Measurements from ENCODE around the gene CNIH1.
A peak's percentile ranks its signal among the peaks of the same experiment; 100 is the strongest.

Gene CNIH1

DNA sequence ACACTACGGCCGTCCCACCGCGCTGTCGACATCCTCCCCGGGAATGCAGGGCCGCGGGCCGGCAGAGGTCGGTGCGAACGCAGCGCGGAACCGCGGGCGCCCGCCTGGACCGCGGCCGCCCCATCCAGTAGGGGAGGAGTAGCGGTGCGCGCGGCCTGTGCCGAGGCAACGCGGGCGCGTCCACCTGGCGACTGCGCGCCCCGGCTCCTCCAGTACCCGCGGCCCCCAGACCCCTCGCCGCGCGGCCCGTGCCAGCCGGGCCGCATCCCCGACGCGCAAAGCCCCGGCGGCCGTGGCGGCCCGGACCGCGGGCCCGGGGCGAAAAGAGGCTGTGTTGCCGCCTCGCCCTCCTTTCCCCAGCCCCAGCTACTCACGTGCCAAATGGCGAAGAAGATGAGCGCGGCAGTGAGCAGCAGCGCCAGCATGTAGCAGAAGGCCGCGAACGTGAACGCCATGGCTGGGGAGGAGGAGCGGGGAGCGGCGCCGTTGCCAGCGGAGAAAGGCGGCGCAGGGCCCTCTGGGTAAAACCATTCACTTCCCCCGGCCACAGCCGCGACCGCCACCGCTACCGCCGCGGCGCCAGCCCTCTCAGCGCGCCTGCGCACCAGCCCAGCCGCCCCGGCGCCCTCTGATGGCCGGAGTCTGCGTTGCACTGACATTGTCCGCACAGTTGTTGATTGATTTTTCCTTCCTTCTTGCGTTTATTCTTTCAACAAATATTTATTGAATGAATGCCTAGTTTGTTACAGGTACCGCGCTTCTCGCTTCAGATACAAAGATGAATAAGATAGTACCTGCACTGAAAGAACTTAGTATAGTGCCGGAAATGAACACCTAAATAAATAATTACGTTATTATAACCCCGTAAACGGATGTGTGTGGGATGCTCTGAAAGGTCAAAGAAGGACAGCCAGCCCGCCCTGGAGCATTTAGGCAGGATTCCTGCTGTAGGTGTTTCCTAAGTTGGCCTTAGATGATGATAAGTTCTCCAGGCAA lies at the start of gene CNIH1:
TSS of gene CNIH1 (minus strand) at position 502 of the 996 bp plus-strand sequence. CDS start at position 455, 47 bp downstream.
- peak within 1 kb of the TSS; percentile 98 for H3K27ac ChIP-seq
- TF ChIP-seq, protein P1, sequence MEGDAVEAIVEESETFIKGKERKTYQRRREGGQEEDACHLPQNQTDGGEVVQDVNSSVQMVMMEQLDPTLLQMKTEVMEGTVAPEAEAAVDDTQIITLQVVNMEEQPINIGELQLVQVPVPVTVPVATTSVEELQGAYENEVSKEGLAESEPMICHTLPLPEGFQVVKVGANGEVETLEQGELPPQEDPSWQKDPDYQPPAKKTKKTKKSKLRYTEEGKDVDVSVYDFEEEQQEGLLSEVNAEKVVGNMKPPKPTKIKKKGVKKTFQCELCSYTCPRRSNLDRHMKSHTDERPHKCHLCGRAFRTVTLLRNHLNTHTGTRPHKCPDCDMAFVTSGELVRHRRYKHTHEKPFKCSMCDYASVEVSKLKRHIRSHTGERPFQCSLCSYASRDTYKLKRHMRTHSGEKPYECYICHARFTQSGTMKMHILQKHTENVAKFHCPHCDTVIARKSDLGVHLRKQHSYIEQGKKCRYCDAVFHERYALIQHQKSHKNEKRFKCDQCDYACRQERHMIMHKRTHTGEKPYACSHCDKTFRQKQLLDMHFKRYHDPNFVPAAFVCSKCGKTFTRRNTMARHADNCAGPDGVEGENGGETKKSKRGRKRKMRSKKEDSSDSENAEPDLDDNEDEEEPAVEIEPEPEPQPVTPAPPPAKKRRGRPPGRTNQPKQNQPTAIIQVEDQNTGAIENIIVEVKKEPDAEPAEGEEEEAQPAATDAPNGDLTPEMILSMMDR (IDR thresholded peaks at IDR 0.05), result peak; percentile 98
- 0 out of 2 replicates have a peak, but pooled peaks have one; percentile 65 for TF ChIP-seq ZFX (IDR thresholded peaks at IDR 0.05; ENCODE audit: borderline replicate concordance)

DNA sequence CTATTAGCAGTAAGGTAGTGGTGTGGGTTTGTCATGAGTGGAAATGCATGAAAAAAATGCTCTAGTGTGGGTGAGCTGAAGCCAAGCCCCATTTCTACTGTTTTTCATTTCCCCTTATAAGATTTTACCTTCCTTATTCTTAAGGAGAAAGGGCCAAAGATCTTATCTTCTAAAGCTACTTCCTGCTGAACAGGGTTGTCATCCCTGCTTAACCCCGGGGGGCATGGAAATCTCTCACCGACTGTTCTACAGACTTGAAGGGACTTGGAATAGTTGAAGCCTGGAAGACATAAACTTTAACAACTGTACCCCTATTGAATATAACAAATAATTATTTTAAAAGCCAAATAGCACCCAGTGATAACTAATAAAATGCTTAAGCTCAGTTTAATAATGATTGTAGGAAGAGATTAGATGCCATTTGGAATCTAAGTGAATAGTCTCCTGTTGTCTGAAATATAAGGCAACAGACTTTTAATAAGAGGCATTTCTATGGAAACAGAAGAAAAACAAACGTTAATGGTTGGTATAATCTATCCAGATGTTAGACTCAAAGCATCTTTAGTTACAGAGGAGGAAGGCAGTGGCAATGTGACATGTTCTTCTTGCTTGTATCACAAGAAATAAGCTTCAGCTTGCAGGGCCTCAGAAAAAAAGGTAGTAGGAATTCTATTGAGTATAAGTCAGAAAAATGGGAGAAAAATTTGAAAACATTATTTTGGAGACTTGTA lies 49.4 kb upstream of the CNIH1 start:
- H3K27ac ChIP-seq, result peak overlapping the region; percentile 96
- TF ChIP-seq, protein P1 (IDR thresholded peaks at IDR 0.05), result no peak
- no peak for TF ChIP-seq ZFX (IDR thresholded peaks at IDR 0.05; ENCODE audit: borderline replicate concordance)

DNA sequence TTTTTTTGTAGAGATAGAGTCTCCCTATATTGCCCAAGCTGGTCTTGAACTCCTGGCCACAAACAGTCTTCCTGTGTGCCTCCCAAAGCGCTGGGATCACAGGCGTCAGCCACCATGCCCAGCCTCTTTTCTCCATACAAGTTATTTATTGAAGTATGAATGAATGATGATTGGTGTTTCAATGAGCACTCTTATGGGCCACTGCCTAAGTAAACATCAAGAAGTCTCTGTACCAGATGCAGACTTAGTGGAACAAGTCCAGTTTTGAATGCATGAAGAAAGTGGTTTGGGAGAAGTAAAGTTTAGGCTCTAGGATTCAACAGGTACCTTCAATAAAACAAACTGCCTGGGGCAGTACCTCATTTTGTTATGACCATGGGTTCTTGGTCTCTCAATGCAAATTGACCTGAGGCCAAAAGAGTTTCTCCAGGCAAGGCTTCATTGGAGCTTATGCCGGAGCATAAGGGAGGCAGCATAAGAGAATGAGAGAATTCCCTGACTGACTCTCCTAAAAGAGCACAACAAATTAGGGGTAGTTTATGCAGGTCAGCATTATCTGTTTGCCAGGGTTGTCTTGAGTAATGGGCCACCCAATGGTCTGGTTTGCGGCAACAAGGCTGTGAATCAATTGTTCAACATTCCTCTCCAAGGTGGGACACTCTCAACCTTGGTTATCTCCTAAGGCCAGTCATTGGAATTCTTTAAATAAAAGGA lies 48.7 kb upstream of the CNIH1 start:
- TF ChIP-seq, protein P1 (IDR thresholded peaks at IDR 0.05), result no peak
- no peak for TF ChIP-seq ZFX (IDR thresholded peaks at IDR 0.05; ENCODE audit: borderline replicate concordance)
- peak overlapping the region; percentile 96 for H3K27ac ChIP-seq

DNA sequence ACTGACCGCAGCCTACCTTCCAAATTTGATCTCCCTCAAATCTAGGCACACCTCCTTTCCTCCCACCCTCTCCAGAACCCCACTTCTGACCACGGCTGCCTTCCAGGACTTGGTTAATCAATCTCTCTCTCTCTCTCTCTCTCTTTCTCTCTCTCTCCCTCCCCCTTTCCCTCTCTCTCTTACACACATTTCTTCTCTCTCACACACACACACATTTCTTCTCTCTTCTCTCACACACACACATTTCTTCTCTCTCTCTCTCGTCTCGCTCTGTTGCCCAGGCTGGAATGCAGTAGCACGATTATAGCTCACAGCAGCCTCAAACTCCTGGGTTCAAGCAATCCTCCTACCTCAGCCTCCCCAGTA lies 48.1 kb upstream of the CNIH1 start:
- peak overlapping the region; percentile 96 for H3K27ac ChIP-seq
- TF ChIP-seq, protein P1 (IDR thresholded peaks at IDR 0.05), result 0 out of 2 replicates have a peak, but pooled peaks have one; percentile 3
- no peak for TF ChIP-seq ZFX (IDR thresholded peaks at IDR 0.05; ENCODE audit: borderline replicate concordance)

DNA sequence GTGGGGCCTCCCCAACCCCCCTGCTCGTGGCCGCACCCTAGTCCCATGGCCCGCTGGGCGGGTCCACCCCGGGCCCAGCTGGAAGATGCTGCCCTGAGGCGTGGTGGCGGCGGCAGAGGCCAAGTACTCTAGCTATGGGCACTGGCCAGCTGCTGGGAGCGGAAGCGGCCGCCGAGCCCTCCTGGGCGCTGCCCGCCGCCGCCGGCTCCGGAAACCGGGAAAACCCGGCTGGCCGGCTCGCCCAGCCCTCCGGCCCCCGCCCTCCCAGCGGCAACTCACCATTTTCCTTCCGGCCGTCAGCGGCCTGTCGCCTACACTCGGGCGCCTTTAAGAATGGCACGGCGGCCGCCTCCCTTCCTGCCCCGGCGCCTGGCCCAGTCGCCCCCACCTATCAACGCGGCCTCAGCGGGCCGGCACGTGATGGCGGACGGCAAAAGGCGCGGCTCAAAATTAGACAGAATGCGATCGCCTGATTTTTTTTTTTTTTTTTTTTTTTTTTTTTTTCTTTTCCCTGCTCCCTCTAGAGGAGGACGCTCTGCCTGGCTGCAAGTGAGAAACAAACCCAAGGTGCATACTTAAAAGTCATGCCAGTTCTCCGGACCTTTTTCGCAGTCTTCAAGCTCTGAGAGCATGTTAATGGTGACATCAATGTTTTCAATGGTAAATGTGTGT lies 47.6 kb upstream of the CNIH1 start, which contains the start of gene GMFB:
TSS of gene GMFB (minus strand) at position 335 of the 672 bp plus-strand sequence. CDS start at position 282, 53 bp downstream.
- peak within 1 kb of the TSS; percentile 96 for H3K27ac ChIP-seq

DNA sequence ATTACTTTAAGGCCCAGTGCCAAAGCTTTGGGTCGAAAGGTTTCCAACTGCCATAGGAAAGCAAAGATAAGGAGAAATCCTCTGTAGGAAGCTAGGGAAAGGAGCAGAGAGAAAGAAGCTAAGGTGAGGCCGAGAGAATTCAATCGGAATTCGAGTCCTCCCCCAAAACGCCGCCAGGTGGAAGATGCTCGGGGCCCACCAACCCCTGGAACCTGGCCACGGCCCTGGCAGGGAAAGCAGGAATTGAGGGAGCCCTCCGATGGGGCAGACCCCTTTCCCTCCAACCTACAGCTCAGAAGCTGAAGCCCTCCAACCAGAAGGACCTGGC lies 47.1 kb upstream of the CNIH1 start:
- H3K27ac ChIP-seq, result peak overlapping the region; percentile 96
- no peak for TF ChIP-seq ZFX (IDR thresholded peaks at IDR 0.05; ENCODE audit: borderline replicate concordance)
- TF ChIP-seq, protein P1 (IDR thresholded peaks at IDR 0.05), result no peak

More for the DNA sequence above, 47.6 kb upstream of the CNIH1 start, which contains the start of gene GMFB:
- no peak for TF ChIP-seq ZFX (IDR thresholded peaks at IDR 0.05; ENCODE audit: borderline replicate concordance)
- TF ChIP-seq, protein P1 (IDR thresholded peaks at IDR 0.05), result peak; percentile 42; the same call in 1 of the 2 replicates
